C1 segment of cervical spinal cord (tissue), 14 donors: ENCODE results near the gene EME1.
"Not testable (repeated sequence)": the region's sequence is repeated elsewhere in the genome, so short reads cannot be mapped to it uniquely, and the experiment has no call there.

Experiments used
- DNase-seq, 14 donors: peaks; one replicate each; lab custom pipeline; 2025; lab: John Stamatoyannopoulos, UW

Gene EME1

GRCh38 chr17:50388728-50389127, 15.7 kb downstream of the EME1 start:
- DNase-seq = no peak

GRCh38 chr17:50389534-50389933, 16.5 kb downstream of the EME1 start:
- DNase-seq = no peak

- DNase-seq = no peak
Observed at GRCh38 chr17:50392621-50393020, 19.6 kb downstream of the EME1 start.

DNA sequence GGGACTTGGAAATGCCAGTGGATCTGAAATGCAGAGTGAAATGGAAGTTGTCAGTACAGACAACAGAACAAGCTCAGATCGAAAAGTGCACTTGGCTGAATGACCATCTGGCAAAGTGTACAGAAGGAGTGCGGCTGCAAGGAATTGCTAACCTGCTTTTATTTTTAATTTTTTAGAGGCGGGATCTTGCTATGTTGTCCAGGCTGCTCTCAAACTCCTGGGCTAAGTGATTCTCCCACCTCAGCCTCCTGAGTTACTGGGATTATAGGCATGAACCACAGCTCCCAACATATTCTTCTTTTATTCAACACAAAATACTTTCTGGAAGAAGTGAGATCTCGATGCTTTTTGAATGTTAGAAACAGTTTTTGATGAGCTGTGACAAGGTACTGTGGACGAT, 20.7 kb downstream of the EME1 start:
- no peak for DNase-seq

GRCh38 chr17:50394711-50395110, 21.7 kb downstream of the EME1 start:
- no peak for DNase-seq

DNA sequence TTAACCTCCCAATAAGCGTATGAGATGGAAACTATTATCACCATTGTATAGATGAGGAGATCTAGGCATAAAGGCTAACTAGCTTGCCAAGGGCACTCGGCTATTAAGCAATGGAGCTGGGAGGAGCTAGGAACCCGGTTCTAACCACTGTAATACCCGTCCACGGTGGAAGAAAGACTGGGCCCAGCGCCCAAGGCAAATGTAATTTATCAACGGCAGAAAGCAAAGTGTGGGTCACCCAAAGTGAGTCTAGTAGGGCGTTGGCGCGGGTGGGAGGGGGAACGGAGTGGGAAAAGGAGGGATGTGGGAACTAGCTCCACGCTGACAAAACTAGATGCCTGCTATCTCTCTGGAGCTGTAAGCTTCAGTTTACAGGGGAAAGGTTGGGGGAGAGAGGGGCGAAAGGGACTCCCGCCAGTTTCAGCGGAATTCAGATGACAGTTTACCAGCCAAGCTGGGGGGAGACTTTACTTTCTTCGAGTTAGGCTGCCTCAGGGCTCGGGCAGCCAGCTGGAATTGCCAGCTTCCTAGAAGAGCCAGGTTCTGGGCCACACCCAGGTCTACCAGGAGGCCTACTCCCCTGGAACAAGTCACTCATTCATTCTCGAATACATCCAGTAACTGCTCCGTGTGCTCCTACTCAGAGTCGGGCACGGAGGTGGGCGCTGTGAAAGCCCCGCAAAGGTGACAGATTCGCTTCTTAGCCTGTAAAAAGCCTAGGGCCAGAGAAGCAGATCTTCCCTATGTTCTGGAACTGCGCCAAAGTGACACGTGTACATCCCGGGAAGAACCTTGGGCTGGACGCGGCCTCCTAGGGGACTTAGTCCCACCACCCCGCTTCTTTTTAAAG, 23.5 kb downstream of the EME1 start:
- no peak for DNase-seq

DNA sequence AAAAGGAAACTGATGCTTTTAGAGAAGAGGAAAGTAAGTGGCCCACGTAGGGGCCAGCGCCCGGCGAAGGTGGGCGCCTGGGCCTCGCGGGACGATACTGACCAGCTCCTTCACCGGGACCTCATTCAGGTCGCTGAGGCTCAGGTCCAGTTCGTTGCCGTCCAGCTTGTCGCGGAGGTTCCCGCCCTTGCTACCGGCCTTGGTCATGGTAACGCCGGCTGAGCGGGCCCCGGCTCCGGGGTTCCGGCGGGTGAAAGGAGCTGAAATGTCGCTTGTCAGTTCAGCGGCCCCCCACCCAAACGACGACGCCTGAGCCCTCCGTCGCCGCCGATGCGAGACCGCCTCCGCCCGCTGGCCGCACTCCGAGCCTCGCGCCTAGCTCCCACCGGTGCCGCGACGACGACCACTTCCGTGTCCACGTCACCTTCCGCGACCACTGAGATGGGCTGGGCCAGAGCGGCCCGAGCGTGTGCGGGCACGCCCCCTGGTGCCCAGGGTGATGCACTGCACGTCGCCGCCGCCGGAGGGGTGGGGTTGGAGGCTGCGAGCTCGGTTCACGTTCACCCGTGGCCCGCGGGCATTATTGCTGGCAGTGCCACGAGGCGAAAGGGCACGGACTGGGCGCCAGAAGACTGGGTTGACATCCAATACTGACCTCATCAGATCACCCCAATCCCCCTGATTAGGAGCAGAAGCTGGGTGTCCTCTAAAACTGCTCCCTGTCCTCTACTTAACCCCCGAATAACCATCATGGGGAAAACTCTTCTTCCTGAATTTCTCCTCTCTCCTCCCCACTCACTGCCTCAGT, 24.3 kb downstream of the EME1 start, which contains the start of gene LRRC59:
Gene LRRC59 (minus strand): TSS at position 413 of the 808 bp plus-strand sequence. CDS start 206 bp downstream, at position 207.
- DNase-seq = peak; percentile 22 to 90 (median 68)

GRCh38 chr17:50397919-50398285, 24.9 kb downstream of the EME1 start:
- no peak for DNase-seq

DNA sequence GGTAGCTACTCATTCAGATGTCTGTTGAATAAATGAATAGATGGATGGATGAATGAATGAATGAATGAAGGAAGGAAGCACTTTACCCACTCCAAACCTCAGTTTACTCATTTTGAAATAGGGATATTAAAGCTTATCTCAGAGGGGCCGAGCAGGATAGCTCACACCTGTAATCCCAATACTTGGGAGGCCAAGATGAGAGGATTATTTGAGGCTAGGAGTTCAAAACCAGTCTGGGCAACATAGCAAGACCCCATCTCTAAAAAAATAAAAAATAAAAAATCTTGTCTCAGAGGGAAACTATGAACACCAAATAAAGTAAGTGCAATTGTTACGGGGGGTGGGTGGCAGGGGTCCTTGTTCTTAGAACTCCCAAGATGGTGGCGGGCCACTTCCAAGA, 25.6 kb downstream of the EME1 start:
- DNase-seq = not testable (repeated sequence)

- not testable (repeated sequence) for DNase-seq
Observed at GRCh38 chr17:50399591-50399990, 26.6 kb downstream of the EME1 start.

DNA sequence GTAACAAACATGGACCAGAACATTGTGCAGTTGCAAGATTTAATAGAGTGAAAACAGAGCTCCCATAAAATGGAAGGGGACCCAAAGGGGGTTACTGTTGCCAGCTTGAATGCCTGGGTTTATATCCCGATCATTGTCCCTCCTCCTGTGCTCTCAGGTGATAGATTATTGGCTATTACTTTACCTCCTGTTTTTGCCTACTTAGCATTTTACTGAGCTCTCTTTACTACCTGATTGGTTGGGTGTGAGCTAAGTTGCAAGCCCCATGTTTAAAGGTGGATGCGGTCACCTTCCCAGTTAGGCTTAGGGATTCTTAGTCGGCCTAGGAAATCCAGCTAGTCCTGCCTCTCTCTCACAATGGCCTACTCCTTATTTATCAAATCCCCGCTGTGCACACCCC, 32.3 kb downstream of the EME1 start:
- DNase-seq = not testable (repeated sequence)

- peak in 1 of 14 donors; percentile 27 for DNase-seq
Observed at GRCh38 chr17:50406578-50406977, 33.5 kb downstream of the EME1 start.

DNA sequence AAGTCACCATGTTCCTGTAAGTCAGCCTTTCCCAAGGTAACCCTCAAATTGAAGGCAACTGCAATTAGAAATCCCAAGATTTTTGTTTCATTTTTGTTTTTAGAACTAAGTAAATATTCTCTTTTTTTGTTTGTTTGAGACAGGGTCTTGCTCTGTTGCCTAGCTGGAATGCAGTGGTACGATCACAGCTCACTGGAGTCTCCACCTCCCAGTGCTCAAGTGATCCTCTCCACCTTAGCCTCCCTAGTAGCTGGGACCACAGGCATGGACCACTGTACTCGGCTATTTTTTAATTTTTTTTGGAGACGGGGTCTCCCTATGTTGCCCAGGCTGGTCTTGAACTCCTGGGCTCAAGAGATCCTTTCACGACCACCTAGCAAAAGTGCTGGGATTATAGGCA, 34.9 kb downstream of the EME1 start:
- DNase-seq = no peak

GRCh38 chr17:50412188-50412732, 39.2 kb downstream of the EME1 start:
- no peak for DNase-seq

DNA sequence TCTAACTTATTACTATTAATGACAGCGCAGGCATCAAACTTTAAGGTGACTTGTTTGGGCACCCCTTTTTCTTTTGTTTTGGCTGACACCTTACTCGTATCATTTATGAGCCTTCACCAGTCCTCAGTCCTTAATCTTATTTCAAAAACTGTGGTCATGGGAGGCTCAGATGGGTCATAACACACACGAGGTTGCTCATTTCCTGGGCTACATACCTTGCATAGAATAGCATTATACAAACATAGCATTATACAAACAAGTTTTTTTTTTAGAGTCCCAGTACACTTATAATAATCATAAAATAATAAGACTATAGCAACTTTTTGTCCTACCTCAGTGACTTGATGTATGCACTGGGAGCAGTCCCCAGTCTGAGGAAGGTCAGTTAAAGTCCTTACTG, 41.8 kb downstream of the EME1 start:
- no peak for DNase-seq

GRCh38 chr17:50419577-50419976, 46.5 kb downstream of the EME1 start:
- DNase-seq = not testable (repeated sequence)

GRCh38 chr17:50420419-50421112, 47.5 kb downstream of the EME1 start:
- DNase-seq = no peak

GRCh38 chr17:50421308-50422051, 48.5 kb downstream of the EME1 start:
- no peak for DNase-seq

DNA sequence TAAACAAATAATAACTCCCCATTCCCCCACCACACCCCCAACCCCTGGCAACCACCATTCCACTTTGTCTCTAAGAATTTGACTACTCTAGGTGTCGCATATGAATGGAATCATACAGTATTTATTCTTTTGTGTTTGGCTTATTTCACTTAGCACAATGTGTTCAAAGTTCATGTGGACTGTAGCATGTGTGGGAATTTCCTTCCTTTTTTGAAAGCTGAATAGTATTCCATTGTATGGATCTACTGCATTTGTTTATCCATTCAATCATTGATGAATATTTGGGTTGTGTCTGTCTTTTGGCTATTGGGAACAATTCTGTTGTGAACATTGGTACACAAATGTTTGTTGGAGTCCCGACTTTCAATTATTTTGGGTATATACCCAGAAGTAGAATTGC, 49.7 kb downstream of the EME1 start:
- DNase-seq = no peak

DNA sequence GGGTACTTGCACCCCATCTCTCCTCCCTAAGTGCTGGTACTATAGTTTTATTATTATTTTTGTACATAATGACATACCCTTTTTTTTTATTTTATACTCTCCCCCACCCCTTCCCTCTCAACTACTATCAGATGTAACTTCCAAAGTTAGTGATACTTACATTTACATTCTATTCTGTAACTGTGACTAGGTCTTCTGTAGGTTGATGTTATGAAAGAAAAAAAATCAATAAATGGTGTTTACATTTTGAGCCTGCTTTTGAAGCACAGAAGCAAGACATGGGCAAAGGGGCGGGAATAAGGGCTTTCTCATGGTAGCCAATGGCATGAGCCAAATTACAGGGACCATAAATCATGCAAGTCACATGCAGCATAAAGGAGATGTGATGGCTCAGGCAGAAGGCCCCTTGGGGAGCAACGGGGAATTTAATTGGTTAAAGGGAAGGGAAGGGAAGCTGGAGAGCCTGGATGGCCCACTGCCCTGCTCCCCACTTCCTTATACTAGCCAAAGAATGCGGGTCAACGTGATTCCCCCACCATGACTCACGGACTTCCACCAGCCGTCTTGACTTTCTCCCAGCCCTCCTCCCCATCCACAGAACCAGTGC, 50.6 kb downstream of the EME1 start:
- peak in 1 of 14 donors; percentile 8 for DNase-seq
